GM12872 (cell line): ENCODE results near the gene SMARCC1.

Experiments used
- CTCF ChIP-seq: IDR thresholded peaks from 3 replicates; pipeline ENCODE4 v1.5.1; 2011; ENCODE audit warnings: low read depth, mild to moderate bottlenecking, low read length, moderate library complexity; ENCODE audit not compliant: insufficient read depth

Gene SMARCC1

GRCh38 chr3:47781685-47782445 lies at the start of gene SMARCC1:
Gene SMARCC1, minus strand, starts transcription at chr3:47781893. Its CDS starts 96 bp downstream, at chr3:47781797.
- TF ChIP-seq CTCF, result 0 out of 3 replicates have a peak, but pooled peaks have one; percentile 9

- TF ChIP-seq CTCF, result no peak
These were observed 43.9 kb upstream of the SMARCC1 start for GRCh38 chr3:47825590-47825989.

GRCh38 chr3:47824541-47825473 lies 43.1 kb upstream of the SMARCC1 start:
- peak; percentile 77 for TF ChIP-seq CTCF

- no peak for TF ChIP-seq CTCF
These were observed 35.9 kb upstream of the SMARCC1 start for GRCh38 chr3:47817609-47818008.

GRCh38 chr3:47813551-47814177 lies 32.0 kb upstream of the SMARCC1 start:
- TF ChIP-seq CTCF, result no peak

- TF ChIP-seq CTCF, result no peak
These were observed 22.9 kb upstream of the SMARCC1 start for GRCh38 chr3:47804577-47804976.
